Measurements from ENCODE around the gene CALHM4.

DNA sequence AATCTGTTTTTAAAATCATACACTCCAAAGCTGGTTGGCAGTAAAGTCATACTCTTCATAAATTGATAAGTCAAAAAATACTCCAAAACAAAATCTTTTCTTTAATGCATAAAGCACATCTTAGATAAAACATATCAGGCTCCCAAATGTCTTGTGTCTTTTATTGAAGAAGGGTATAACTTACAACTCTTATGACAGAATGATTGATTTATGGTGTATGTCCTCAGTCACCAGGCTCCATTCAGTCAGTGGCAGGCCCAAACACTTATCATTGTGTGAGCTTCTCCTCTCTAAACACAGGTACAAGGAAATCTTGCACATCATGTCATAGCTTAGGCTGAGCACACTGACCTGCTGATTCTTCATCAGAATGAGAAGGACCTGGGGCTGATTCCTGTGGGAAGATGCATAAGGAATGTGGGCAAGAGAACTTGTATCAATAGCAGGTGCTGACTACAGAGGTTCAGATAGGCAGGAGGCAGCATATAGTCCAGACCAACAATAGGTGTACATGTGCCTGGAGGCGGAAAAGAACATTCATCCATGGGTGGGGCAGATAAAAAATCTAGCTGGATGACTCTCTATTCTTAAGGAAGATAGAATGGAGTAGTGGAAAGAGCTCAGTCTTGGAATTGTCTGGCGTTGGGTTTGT lies 40.2 kb upstream of the CALHM4 start:
- TF ChIP-seq YY1 (IDR thresholded peaks at IDR 0.05; ENCODE audit: insufficient read depth, insufficient read length) (no peak), ZNF274 (IDR thresholded peaks at IDR 0.05; ENCODE audit: low read depth, low read length) (no peak)
